HG02840 (cell line): ENCODE measurements around the gene POTEC.
"Not testable (repeated sequence)": the region's sequence is repeated elsewhere in the genome, so short reads cannot be mapped to it uniquely, and the experiment has no call there.

ENCODE experiments used
- ATAC-seq: cut with Tn5 transposase; IDR thresholded peaks from one replicate; pipeline ENCODE4 v1.9.1; 2021; ENCODE audit warnings: mild to moderate bottlenecking, moderate library complexity, moderate number of reproducible peaks; ENCODE audit not compliant: unreplicated experiment, low FRiP score

Gene POTEC

DNA sequence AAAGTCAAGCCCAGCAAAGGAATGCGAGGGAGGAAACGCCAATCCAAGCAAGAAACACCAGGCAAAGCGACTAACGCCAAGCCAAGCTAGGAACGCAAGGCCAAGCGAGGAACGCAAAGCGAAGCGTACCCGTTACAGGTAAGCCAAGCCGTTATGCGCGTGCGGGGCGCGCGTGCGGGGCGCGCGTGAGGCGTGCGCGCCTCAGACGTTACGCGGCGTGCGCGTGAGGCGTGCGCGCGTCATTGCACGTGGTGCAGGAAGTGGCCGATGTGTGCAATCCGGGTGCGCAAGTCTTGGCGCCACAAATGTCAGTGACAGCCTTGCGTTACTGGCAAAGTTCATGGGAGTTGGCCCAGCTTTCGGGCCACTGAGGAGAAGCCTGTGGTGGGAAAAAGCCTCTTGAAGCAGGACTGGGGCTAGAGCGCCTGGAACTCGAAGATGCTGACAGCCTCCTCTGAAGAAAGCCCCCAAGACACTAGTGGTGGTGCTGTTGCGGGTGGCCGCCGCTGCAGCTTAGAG, at the start of gene POTEC:
POTEC (minus strand) TSS at position 155 of the 519 bp plus-strand sequence. CDS start 454 bp downstream, outside the sequence.
- ATAC-seq, result not testable (repeated sequence)

DNA sequence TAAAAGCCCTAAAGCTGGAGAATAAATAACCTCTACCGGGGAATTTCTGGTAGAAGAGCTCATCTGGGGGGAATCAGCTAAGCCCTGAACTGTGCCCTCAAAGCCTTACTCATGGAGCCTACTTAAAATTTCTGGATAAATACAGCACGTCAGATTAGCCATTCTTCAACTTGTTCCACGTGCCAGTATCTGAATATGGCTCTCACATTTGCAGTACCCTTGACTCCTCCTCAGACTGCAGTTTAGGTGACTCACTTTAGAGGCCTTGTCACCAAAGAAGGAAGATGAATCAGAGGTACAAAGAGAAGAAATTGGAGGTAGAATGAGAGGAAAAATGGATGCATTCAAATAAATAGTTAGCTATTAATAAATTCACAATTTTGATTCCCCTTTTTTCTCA, 34.6 kb upstream of the POTEC start:
- no peak for ATAC-seq

DNA sequence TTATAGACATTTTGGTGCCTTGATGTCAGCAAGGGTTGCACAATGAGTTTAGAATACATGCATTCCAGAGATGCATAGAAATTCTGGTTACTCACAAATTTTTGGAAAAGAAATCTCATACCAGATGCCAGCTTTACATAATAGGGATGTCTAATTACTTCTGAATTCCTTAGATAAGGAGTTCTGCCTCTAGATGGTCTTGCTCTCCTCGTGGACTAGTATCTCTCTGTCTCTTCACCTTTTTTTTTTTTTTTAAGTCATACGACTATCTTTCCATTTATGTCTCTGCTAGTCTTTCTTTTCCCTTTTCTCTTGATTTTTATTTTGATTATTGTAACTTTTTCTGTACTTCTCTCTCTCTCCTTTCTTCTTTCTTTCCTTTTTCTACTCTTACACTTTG, 16.1 kb upstream of the POTEC start:
- ATAC-seq, result not testable (repeated sequence)

DNA sequence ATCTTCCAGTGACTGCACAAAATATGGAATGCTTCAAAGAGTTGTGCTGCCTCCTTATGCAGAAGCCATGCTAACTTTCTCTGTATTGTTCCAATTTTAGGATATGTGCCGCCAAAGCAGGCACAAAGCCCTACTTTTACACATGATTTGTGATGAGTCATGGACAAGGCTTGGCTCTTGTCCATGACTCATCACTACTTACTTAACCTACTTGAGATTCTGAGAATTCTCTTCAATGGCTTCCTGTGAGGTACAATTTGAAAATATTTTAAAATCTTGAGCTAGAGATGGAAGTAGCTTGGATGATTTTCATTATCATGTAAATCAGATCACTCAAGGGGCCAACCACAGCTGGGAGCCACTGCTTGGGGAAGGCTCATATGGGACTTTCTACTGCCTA, 11.7 kb downstream of the POTEC start:
- not testable (repeated sequence) for ATAC-seq

DNA sequence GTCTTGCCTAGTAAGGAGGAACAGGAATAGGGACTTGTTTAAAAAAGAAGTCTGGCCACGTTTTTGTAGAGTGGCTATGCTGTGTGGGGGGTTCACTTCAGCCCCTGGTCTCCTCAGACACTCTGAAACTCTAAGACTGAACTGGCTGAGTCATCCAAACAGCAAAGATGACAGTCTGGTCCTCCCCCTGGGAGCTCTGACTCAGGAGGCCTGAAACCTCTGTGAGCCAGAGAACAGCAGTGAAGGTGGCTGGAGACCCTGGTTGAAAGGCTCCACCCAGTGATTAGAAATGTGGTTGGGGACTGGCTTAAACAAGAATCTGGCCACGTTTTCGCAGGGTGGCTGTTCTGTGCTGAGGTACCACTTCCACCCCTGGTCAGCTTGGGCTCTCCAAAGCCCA, 32.7 kb downstream of the POTEC start:
- not testable (repeated sequence) for ATAC-seq

DNA sequence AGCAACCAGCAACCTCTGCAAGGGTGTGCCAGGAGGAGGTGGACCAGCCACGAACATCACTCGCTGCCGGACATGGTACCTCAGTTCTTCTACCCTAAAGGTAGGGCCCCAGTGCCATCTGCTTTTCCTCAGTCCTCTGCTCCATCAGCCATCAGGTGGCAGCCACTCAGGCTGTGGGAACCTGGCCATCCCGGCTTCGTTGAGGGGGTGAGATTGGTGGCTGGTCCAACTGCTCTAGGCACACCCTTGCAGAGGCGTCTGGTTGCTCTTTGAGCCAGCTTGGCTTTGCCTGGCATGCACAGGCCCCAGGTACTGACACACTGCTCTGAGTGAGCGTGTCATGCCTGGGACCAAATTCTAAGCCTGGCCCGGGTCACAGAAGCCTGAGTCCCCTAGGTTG, 39.7 kb downstream of the POTEC start:
- ATAC-seq, result not testable (repeated sequence)

DNA sequence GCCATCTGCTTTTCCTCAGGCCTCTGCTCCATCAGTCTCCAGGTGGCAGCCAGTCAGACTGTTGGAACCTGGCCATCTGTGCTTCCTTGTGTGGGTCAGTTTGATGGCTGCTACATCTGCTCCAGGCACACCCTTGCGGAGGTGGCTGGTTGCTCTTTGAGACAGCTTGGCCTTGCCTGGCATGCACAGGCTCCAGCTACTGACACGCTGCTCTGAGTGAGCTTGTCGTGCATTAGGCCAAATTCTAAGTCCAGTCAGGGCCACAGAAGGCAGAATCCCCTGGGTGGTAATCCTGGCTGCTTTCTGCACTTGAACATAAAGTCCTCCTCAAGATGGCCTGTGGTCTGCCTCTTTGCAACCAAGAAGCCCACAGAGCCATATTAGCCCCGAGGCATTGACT, 41.5 kb downstream of the POTEC start:
- not testable (repeated sequence) for ATAC-seq

DNA sequence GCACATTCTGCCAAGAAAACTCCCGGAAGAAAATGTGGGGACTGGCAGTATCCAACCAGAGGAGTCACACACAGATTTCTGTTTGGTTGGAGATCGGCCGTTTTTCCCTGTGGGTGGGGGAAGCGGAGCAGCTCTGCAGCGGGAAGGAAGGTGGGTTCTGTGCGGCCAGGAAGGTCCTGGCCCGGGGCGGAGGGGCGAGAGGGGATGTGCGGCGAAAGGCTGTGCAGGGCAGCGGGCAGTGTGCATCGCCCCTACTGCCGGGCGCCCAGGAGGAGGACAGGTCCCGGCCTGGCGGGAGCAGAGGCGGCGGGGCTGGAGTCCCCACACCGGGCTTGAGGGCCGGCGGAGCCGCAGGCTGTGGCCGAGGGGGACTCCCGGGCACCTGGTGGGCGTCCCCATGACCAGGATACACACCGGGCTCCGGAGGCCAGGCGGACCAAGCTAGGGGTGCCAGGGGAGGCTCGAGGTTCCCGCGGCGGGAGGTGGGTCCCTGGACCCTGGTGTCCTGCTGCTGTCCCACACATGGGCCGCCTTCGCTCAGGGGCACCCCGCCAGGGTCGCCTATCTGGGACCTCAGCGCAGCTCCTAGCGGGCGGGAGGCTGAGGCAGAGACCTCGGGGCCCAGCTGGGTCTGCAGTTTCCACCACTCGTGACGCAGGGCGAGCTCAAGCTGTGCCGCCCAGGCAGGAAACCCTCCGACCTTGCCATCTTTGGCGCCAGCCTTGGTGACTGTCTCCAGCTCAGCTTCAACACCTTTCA, 54.0 kb downstream of the POTEC start:
- not testable (repeated sequence) for ATAC-seq

DNA sequence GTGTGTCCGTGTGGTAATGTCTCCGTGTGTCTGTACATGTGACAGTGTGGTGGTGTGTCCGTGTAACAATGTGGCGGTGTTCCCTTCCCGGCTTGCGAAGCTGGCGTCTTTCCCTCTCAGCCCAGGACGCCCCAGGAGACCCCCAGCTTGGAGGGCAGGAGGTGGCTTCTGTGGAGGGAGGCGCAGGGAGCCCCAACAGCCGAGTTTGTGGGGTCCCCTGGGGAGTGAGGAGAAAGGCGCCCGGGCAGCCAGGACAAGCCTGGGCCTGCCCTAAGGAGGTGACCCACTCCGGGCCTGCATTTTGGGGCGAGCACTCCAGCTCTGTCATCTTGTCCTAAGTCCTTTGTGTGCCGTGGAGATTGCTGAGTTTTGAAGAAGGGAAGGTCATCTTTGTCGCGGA, 54.6 kb downstream of the POTEC start:
- ATAC-seq, result not testable (repeated sequence)

DNA sequence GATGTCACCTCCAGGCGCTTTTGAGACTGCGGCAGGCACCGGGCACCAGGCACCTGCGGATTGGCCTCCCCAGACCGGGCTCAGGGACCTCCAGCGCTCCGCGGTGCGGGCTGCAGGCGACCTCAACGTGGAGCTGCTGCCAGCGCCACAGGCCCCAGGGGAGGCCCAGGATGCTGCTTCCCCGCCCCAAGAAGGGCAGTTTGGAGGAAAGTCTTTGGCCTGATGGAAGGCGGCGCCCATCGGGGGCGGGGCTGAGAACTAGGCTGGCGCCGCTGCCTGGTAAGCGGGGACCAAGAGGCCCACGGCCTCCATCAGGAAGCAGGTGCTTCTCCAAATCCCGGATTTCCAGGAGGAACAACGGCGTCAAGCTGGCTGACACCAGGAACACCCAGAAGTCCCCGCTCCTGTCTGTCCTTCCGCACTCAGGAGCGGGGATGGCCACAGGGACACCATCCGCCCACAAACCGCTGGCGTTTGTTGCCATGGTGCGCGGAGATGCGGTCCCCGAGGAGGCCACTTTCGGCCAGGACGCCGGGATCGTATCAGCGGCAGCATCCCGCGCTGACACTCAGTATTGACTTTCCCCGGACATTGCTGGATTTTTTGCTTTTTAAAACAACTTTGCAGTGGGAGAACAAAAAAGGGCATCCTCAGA, 56.3 kb downstream of the POTEC start:
- not testable (repeated sequence) for ATAC-seq

DNA sequence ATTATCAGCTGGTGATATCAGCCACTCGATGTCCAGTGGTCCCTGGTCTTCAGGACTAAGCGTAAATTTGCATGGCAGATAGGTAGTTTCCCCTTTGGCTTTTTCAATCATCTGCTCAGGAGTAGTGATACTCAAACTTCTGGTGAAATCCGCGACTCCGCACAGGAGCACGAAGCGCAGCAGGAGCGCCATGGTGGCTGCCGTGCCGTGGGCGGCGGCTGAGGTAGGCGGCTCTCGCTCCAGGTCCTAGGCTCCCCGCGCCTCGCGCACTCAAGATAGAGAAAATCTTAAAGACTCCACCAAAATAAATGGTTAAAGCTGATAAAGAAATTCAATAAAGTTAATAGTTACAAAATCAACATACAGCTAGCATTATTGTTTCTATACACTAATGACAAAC, 64.3 kb downstream of the POTEC start:
- not testable (repeated sequence) for ATAC-seq

DNA sequence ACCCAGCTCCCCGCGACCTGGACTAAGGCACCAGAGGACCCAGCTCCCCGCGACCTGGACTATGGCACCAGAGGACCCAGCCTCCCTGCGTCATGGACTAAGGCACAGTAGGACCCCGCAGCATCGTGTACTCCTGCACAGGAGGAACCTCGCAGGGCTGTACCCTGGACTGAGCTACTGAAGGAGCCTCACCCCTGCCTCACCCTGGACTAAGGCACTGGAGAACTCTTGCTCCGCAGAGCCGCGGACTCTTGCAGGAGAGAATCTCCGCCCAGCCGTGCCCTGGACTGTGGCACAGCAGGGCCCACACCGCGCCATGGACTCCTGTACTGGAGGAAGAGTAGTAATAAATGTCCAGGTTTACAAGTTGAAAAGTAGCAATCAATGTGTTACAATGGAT, 67.9 kb downstream of the POTEC start:
- ATAC-seq, result not testable (repeated sequence)

DNA sequence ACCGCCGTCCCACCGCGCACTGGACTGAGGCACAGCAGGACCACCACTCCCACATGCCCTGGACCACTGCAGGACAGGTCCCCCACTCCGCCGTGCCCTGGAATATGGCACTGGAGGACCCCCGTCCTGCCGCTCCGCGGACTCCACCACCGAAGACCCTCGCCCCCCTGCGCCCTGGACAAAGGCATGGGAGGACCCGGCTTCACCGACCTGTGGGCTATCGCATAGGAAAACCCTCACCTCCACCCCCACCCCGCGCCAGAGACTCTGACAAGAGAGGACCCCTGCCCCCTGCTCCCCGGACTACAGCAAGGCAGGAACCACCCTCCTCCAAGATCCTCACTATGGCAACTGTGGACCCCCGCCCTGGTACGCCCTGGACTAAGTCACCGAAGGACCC, 68.6 kb downstream of the POTEC start:
- not testable (repeated sequence) for ATAC-seq

DNA sequence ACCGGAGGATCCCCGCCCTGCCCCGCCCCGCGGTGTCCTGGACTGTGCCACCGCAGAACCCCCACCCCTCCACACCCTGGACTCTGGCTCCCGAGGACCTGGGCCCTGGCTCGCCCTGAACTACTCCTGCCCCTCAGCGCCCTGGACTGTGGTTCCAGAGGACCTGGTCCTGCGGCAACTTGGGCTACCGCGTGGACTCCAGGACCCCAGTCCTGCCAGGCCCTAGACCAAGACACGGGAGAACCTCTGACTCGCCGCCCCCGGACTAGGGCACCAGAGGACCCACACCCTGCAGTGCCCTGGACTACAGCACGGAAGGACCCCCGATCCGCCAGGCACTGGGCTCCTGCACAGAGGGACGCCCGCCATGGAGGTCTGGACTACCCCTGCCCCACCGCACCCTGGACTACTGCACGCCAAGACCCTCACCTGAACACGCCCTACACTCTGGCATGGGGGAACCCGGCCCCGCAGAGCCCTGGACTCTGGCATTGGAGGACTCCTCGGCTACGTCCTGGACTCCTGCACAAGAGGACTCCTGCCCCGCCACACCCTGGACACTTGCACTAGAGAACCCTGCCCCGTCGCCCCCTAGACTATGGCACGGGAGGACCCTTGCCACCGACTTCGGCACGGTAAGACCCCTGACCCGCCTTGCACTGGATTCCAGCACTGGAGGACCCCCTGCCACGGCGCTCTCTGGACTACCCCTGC, 69.2 kb downstream of the POTEC start:
- not testable (repeated sequence) for ATAC-seq

DNA sequence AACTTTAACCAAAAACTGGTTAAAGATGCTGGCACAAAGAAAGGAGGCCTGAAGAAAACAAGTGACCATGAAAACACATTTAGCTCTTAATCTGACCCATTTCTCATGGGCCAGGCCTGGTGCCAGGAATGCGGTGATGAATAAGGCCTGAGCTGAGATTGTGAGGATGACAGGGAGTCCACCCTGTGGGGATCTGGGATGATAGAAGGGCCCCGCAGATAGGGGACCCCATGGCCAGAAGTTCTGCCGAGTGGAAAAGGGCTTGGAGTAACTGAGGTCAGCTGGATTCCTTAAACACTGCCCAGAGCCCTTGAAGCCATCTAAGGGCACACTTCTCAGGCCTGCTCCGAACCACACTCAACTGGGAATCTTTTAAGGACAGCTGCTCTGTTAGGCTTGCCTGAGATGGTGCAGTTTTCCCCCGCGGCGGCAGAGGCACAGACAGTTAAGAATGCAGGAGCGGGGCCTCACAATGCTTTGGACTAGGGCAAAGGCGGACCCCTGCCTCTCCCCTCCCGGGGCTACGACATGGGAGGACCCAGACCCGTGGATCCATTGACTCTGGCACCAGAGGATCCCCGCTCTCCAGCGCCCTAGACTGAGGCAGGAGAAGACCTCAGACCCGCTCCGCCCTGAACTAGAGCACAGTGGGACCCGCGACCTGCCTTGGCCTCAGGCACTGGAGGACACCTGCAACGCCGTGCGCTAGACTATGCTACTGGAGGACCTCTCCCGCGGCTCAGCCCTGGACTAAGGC, 70.0 kb downstream of the POTEC start:
- ATAC-seq, result not testable (repeated sequence)

DNA sequence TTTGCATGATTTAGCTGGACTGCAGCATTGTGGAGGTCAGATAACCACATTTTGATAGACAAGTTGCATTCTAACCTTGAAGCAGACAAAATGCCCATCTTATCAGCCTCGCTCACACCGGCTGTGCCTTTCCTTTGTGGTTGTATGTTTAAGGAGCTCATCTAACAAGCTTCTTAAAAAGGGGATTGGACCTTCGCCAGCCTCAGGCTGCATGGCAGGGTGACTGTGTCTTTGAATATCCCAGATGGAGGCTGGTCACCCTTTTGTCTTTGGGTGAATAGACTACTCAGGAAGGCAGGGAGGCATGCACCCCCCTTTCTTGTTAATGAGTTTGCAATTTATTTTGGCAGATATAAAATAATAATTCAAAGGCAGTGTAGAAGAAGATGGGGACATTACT, 72.1 kb downstream of the POTEC start:
- not testable (repeated sequence) for ATAC-seq

DNA sequence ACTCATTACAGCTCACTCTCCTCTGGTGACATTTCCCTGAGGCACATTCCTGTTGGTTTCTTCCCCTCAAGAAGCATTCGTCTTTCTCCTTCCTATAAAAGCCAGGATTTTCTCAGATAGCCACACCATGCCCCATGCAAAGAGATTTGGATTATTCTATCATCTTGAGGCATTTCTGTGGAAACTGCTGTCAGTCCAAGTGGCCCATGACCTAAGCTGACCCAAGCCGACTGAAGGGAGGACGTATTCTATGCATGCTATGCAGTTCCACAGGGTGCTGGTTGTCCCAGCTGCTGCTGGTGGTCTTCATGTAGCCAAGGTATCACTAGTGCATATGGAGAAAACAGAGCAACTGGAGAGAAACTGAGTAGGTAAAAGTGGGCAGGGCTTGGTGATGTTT, 73.0 kb downstream of the POTEC start:
- ATAC-seq, result not testable (repeated sequence)

DNA sequence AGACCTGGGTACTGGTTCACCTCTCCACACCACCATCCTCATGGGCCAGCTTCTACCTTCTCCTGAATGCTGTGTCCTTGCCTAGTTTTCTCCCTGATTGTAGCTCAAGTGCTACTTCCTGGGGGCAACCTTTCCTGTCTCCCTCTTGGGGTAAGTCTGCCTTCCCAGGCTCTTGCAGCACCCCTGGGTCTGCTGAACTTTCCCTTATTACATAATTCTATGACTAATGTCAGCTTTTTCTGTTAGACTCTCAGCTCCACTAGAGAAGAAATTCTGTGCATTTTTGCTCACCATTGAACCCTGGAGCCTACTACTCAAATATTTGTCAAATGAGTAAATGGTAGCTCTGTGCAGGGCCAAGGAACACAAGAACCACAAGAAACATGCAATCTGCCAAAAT, 73.4 kb downstream of the POTEC start:
- not testable (repeated sequence) for ATAC-seq

DNA sequence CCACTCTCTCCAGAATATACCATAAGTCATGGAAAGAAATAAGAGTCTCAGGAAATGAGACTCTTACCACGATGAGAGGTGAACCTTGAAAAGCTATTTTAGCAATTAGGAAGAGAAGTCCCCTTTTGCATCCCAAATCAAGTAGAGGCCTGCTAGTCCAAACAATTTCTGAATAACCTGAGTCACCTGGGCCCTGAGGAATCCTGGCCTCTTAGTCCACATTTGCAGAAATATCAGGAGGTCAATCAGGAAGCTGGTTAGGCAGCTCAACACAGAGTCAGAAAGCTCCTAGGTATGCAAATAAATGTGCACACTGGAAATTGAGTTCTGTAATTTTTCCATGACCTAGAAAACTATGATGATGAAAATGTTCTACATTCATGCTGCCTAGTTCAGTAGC, 77.4 kb downstream of the POTEC start:
- ATAC-seq, result not testable (repeated sequence)
